GM12875 (cell line): ENCODE results near the gene ATP4A.

Experiments
- H3K4me3 ChIP-seq: one replicate; pipeline ENCODE4 v1.5.1; 2011; ENCODE audit warnings: low read depth, low read length, control low read depth
- TF ChIP-seq, protein P1 (sequence below): IDR thresholded peaks from 2 replicates; pipeline ENCODE4 v1.5.1; 2011; ENCODE audit warnings: low read depth, mild to moderate bottlenecking, control low read depth, inconsistent platforms, low read length, moderate library complexity, borderline replicate concordance; ENCODE audit not compliant: insufficient read depth

ATP4A gene

DNA sequence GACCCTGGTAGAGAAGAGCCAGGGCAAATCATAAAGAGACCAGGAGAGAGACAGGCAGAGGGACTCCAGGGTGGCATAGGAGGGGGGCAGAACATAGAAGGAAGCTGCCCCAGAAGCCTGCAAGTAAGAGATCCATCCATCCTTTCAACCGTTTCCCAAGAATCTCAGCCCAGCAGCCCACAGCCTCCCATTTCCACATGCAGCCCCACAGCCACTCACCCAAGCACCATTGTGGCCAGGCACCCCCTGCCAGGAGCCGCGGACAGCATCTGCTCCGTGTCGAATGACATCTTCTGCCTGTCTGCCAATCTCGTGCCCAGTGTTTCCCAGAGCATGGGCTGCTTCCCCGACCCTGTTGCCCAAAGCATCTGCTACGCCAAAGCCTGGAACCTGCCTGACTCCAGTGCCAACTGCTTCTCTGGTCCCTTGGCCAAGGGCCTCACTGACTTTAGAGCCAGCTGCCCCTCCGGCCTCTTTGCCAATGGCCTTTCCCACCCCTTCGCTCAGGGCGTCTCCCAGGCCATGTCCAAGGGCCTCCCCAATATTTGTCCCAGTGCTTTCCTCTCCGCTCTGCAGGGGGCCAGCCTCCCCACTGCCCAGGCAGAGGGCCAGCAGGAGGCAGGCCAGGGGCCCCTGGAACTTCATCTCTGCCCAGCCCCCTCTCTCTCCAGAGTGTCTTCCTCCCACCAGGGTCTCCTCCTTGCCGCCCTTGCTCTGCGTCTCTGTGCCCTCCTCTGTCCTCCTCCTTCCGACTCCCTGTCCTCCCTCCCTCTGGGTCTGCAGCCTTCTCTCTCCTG is 50.4 kb downstream of the ATP4A start:
- TF ChIP-seq, protein P1, sequence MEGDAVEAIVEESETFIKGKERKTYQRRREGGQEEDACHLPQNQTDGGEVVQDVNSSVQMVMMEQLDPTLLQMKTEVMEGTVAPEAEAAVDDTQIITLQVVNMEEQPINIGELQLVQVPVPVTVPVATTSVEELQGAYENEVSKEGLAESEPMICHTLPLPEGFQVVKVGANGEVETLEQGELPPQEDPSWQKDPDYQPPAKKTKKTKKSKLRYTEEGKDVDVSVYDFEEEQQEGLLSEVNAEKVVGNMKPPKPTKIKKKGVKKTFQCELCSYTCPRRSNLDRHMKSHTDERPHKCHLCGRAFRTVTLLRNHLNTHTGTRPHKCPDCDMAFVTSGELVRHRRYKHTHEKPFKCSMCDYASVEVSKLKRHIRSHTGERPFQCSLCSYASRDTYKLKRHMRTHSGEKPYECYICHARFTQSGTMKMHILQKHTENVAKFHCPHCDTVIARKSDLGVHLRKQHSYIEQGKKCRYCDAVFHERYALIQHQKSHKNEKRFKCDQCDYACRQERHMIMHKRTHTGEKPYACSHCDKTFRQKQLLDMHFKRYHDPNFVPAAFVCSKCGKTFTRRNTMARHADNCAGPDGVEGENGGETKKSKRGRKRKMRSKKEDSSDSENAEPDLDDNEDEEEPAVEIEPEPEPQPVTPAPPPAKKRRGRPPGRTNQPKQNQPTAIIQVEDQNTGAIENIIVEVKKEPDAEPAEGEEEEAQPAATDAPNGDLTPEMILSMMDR, result no peak
- no peak overlapping the region for H3K4me3 ChIP-seq

DNA sequence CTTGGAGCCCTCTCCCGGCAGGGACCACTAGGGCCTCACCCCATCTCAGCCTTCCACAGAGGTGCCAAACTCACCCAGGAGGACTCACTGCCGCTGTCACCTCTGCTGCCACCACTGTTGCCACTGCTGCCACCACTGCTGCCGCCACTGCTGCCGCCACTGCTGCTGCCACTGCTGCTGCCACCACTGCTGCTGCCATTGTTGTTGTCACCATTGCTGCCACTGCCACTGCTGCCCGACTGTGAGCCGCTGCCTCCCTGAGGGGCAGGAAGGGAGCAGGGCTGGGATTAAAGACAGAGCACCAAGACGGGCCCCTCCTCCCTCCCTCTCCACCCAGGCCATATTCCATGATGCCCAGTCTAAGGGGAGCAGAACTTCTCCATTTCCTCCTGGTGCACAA is 52.1 kb downstream of the ATP4A start:
- TF ChIP-seq, protein P1, result no peak

DNA sequence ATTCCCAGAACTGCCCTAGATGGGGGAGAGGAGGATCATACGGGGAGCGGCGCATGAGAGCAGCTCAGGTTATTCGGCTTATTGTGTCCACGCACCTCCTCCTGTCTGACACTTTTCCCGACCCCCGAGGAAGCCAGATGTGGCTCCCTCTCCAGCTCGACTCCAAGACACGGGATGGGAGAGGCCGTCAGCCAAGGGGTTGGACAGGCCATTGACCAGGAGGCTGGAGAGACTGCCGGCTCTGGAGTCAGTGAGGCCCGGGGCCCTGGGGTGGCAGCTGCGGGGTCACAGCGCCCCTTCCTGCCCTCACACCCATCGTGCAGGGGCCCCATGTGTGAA is 52.9 kb downstream of the ATP4A start:
- H3K4me3 ChIP-seq, result no peak overlapping the region
- TF ChIP-seq, protein P1, result no peak

More for the DNA sequence above, 52.1 kb downstream of the ATP4A start:
- H3K4me3 ChIP-seq, result no peak overlapping the region

DNA sequence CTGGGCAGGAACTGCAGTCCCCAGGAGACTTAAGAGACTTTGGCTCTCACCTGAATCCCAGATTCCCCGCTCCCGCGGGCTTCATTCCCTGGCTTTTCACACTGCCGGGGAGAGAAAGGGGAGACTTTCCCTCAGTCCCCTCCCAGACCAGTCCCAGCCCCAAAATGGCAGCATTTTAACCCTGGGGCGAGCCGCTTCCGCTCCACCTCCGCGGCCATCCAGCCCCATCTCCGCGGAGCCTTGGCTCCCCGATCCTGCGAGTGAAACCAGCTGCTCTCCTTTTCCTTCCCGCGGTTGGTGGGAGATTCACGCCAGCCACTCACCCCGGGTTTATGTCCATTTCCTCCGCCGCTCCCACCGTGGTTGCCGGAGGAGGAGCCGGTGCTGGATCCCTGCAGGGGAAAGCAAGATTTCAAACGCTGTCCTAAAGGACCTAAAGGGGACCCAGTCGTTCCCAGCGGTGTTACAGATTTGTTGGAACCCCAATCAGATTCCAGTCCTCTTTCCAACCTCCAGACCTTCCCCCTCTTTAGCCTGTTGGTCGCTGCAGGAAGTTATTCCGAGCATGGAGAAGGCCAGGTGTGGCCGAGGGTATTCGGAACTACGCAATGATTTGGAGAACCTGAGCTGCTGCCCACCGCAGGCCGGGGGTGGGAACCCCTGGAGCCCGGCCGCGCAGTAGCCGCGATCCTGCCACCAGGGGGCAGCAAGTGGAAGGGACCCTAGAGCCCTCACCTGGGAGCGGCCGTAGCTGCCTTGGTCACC is 53.4 kb downstream of the ATP4A start:
- TF ChIP-seq, protein P1, result peak; percentile 96
- peak overlapping the region; percentile 46 for H3K4me3 ChIP-seq

DNA sequence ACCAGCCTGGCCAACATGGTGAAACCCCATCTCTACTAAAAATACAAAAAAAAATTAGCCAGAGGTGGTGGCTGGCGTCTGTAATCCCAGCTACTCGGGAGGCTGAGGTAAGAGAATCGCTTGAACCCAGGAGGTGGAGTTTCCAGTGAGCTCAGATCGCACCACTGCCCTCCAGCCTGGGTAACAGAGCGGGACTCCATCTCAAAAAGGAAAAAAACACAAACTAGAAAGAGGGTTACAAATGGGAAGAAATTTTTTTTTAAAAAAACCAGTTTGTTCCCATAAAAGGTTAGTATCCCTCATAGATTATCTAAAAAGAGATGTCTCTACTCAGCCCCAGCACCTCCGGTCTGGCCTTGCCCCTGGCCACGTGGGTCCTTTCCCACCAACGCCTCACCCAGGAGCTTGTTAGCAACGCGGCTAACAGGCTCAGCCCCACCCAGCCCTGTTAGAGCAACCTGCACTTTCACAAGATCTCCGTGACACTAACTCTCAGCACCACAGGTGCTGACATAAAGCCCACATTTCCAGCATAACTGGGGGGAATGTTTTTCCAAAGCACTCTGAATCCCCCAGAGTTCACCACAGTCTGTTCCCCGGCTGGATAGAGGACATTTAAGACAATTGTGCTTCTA is 54.3 kb downstream of the ATP4A start:
- peak overlapping the region; percentile 46 for H3K4me3 ChIP-seq
- TF ChIP-seq, protein P1, result no peak

DNA sequence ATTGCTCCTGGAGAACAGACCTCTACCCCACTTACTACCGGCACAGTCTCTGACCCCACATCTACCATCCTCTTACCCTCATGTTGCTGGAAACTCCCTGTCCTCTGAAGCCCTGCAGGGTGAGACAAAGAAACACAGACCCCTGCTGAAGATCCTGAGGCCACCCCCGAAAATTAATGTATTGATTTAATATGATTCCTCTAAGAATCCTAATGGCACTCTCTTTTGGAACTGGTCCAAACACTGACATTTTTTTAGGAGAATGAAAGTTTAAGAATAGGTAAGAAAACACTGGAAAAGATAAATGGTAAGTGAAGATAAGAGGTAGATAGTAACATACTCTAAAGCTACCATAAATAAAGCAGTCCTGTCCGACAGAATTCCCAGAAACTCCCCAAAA is 55.3 kb downstream of the ATP4A start:
- TF ChIP-seq, protein P1, result no peak
- H3K4me3 ChIP-seq, result no peak overlapping the region
